GM12874 (cell line): ENCODE data around the gene SPOCK3.

Source experiments
- TF ChIP-seq, protein P1 (sequence below): IDR thresholded peaks from 2 replicates; pipeline ENCODE4 v1.5.1; 2011; ENCODE audit warnings: low read depth, mild to moderate bottlenecking, control low read depth, low read length, moderate library complexity; ENCODE audit not compliant: insufficient read depth

SPOCK3 gene

GRCh38 chr4:167117273-167117672 is 117.0 kb downstream of the SPOCK3 start:
- TF ChIP-seq, protein P1, sequence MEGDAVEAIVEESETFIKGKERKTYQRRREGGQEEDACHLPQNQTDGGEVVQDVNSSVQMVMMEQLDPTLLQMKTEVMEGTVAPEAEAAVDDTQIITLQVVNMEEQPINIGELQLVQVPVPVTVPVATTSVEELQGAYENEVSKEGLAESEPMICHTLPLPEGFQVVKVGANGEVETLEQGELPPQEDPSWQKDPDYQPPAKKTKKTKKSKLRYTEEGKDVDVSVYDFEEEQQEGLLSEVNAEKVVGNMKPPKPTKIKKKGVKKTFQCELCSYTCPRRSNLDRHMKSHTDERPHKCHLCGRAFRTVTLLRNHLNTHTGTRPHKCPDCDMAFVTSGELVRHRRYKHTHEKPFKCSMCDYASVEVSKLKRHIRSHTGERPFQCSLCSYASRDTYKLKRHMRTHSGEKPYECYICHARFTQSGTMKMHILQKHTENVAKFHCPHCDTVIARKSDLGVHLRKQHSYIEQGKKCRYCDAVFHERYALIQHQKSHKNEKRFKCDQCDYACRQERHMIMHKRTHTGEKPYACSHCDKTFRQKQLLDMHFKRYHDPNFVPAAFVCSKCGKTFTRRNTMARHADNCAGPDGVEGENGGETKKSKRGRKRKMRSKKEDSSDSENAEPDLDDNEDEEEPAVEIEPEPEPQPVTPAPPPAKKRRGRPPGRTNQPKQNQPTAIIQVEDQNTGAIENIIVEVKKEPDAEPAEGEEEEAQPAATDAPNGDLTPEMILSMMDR = no peak

GRCh38 chr4:167114416-167114971 is 119.8 kb downstream of the SPOCK3 start:
- TF ChIP-seq, protein P1 = no peak

DNA sequence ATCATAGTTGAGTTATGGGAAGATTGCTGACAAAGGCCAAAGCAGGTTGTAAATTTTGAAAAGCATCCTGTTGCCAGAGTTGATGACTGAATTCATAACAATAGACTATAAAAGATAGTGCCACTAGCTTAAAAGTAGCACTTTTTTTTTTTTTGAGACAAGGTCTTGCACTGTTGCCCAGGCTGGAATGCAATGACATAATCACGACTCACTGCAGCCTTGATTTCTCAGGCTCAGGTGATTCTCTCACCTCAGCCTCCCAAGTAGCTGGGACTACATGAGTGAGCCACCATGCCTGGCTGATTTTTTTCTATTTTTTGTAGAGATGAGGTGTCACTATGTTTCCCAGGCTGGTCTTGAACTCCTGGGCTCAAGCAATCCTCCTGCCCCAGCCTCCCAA is 122.7 kb downstream of the SPOCK3 start:
- TF ChIP-seq, protein P1 = no peak

DNA sequence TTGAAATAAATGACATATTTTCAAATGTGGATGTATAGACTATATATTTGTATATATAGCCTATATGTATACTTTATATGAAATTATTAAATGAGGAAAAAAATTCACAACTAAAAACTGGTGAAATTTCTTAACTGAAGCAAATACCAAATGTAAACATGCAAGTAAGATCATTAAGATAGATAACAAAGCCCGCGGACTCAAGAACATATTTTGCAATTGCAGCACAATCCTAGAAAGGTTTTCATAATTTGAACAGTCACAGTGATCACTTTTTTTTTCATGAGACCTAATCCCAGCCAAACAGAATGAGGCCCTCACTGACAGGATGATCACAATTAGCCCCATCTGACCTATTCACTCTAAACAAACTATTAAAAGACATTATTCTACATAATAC is 123.2 kb downstream of the SPOCK3 start:
- TF ChIP-seq, protein P1 = no peak

DNA sequence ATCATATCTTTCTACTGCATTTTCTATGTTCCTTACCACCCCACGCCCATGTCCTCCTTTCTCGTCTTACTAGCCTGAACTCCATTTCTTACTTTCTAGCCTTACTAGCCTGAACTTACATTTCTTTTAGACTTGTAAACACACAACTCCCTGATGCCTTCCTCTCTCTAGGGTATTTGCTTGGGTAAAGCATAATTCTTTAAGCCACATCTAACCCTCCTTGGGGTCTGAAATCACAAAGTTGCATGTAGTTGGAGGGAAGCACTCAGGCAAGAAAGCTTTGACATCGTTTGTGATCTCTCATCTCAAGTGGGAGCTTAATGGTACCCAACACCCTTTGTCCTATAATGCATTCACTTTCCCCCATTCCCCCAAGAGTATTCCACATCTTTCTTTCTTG is 124.4 kb downstream of the SPOCK3 start:
- TF ChIP-seq, protein P1 = no peak

DNA sequence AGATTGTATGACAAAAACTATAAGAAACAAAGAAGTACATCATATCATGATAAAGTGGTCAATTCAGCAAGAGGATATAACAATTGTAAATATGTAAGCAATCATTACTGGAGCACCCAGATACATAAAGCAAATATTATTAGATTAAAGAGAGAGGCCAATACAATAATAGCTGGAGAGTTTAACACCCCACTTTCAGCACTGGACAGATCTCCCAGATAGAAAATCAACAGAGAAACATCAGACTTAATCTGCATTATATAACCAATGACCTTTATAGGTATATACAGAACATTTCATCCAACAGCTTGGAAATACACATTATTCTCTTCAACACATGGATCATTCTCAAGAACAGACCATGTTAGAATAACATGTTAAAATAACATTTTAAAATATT is 128.4 kb downstream of the SPOCK3 start:
- TF ChIP-seq, protein P1 = no peak

DNA sequence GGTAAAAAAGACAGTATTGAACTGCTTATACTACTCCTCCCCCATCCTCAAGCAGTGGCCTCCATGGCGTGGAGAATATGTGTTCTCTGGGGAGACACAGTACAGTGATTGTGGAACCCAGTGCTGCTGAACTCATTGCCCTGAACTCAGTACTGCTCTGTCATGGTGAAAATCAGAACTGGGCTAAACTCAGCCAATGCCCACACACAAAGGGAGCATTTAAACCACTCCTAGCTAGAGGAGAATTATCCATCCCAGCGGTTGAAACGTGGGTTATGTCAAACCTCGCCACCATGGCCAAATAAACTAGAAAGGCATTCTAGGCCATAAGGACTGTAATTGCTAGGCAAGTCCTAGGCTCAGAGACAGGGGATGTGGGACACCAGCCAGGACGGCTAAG is 131.8 kb downstream of the SPOCK3 start:
- TF ChIP-seq, protein P1 = no peak

GRCh38 chr4:167101035-167101434 is 133.3 kb downstream of the SPOCK3 start:
- TF ChIP-seq, protein P1 = no peak
